Activated effector memory CD4-positive, alpha-beta T cell treated with anti-CD3 and anti-CD28 coated beads, Interleukin-2, amount 50 U/mL, for 16 hours (primary cell): ENCODE results near the gene LLGL1.
"Not testable (repeated sequence)": the region's sequence is repeated elsewhere in the genome, so short reads cannot be mapped to it uniquely, and the experiment has no call there.

ENCODE experiments used
- DNase-seq: peaks from one replicate; pipeline ENCODE4 v3.0.0-alpha.2; 2020

LLGL1 gene

DNA sequence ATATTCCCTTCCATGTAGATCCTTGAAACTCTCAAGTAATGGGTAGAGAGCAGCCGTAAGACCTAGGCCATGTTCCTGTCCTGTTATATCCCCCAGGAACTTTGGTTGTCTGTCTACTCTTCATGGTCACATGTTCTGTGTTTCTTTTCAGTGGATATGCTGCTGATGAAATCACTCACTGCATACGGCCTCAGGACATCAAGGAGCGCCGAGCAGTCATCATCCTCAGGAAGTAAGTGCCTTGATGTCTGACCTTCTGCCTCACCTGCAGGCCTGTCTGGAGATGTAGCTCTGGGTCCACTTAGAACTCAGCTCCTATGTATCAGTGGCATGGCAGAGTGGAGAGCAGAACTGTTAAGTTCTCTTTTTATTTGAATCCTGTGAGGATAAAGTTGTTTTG is 30.6 kb upstream of the LLGL1 start:
- DNase-seq: no peak

DNA sequence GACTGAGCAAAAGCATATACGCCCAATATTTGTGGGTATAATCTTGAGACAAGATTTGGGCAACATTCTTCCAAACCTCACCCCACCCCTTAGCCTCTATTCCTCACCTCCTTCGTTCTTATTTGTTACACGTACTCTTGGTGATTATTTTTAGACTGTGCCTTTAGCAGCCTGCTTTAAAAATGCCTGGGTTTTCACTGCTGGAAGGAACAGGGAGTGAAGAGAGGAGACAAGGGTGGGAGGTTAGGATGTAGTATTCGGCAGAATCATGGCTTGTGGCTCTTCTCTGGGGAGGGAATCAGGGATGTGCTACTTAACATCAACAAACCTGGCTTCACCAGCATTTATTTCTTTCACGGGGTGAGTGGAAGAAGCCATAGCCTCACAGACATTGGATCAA is 30.2 kb upstream of the LLGL1 start:
- no peak for DNase-seq

DNA sequence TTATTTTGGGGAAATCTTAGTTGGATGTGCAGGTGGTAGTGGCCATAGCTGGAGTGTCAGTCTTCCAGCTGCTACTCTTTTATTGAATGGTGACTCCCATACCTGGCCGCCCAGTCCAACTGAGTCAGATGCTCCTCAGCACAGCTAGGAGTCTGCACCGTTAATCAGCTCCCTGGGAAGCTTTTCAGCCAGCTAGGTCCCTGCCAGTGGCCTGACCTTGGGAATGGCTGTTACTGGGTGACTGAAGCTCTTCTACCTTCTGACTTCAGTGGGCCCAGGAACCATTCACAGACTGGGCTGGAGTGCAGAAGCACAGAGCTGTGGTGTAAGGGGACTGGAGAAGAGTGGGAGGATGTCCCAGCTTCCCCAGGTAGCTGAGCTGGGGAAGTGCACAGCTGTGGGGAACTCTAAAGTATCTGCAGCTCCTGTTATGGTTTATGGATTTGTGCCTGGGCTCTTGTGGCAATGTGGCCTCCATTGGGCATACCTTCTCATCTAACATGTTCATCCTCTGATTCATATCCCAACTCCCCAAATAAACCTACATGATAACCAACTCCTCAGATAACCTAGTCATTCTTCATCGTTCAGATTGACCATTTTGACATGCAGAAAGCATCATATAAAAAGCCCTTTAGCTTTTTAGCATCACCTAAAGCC is 27.8 kb upstream of the LLGL1 start:
- no peak for DNase-seq

DNA sequence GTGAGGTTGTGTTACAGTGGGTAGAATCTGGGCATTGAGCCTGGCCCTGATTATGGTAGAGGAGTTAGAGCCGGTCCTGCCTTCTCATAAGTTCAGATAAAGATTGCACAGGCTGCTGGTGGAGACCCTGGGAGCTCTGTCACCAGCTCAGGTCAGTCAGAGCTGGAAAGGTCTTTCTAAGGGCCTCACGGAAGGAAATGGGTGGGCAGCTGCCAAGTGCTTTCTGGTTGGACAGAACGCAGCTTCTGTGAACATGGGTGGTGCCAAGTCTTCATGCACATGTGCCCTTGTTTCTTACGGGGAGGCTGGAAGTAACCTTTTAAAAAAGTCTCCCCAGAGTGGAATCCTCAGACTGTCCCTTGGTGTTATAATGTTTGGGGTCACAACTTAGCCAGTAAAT is 26.9 kb upstream of the LLGL1 start:
- DNase-seq: no peak

DNA sequence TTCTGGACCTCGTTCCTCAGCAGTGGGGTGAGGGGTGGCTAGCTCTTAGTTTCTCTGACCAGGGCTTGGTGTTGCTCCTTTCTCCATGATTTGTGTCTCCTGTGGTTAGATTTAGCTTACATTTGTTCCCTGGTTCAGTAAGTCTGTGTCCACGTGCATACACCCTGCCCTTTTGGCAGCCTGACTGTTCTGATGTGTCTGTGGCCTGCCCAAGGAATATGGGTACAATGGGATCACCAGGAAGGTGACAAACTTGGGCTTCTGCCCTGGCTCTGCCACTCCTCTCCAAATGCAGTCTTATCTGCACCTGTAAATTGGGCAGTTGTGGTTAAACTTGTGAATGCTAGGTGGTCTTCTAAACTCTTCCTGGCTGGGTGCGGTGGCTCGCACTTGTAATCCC is 24.3 kb upstream of the LLGL1 start:
- no peak for DNase-seq

DNA sequence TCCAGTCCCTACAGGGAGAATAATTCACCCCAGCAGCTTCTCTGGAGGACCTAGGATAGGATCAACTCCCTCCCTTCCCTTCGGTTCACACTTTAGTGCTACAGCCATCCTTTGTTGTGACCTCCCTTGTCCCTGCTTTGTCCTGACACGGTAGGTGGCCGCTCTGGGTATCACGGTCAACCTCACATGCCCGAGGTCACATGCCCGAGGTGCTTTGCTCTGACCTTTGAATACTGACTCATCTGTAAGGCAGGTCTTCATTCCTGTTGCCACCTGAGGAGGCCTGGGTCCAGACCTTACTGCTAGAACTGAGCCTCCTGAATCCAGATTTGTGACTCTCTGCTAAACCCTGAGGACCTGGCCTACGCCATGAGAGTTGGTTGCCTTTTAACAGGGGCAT is 22.1 kb upstream of the LLGL1 start:
- DNase-seq: no peak

DNA sequence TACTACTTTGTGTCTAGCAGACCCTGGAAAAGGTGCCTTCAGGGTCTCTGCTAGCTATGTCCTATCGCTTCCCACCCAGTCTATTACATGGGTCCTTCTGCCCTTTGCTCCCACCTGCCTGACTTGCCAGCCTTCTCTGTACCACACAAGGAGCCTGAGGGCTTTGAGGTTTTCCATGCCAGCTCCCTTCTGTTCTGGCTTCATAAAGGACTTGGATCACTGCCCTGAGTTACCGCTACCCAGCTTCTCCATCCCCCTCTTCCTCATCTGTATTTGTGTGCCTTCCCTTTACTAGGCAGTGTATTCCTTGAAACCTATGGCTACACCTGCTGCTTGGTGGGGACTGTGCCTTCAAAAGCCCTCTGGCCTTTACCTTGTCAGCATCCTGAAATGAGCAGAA is 19.6 kb upstream of the LLGL1 start:
- no peak for DNase-seq

DNA sequence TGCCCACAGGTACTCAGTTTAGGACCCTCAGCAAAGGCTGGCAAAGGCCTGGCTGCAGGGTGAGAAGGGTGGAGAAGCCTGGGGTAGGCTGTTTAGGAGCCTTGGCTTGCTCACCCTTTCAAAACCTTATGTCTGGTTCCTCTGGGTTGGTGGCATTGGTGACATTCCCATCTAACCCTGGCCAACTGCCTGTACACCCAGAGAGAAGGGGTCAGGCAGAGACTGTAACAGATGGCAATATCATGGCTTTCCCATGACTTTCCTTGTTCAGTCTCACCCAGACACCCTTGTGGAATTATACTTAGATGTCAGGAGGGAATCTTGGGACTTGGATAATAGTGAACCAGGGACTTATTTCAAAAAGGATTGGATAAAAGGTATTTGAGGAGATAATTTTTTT is 18.5 kb upstream of the LLGL1 start:
- no peak for DNase-seq

DNA sequence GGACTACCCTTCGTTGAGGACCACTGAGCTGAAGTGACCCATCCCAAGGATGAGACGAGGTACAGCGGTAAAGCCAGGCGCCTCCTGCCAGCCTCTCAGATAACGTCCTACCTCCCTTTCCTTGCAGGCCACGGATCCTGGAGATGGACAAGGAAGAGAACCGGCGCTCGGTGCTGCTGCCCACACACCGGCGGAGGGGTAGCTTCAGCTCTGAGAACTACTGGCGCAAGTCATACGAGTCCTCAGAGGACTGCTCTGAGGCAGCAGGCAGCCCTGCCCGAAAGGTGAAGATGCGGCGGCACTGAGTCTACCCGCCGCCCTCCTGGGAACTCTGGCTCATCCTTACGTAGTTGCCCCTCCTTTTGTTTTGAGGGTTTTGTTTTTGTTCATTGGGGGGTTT is 17.3 kb upstream of the LLGL1 start:
- DNase-seq: no peak

DNA sequence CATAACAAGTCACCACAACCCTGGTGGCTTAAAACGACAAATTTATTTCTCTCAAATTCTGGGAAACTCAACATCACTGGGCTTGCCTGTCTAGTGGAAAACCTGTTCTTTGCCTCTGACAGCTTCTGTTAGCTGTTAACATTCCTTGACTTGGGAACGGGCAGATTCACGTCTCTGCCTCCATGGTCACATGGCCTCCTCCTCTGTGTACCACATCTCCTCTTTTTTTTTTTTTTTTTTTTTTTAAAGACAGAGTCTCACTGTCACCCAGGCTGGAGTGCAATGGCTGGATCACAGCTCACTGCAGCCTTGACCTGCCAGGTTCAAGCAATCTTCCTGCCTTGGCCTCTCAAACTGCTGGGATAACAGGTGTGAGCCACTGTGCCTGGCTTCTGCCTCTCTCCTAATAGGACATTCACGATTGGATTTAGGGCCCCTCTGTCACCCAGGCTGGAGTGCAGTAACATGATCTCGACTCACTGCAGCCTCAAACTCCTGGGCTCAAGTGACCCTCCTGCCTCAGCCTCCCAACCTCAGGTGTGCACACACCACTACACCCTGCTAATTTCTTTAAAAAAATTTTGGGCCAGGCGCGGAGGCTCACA is 11.7 kb upstream of the LLGL1 start:
- DNase-seq: no peak

DNA sequence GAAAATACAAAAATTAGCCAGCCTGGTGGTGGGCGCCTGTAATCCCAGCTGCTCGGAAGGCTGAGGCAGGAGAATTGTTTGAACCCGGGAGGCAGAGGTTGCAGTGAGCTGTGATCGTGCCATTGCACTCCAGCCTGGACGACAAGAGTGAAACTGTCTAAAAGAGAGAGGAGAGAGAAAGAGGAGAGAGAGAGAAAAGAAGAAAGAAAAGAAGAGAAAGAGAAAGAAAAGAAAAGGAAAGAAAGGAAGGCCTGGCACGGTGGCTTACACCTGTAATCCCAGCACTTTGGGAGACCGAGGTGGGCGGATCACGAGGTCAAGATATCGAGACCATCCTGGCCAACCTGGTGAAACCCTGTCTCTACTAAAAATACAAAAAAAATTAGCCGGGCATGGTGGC is 8.5 kb upstream of the LLGL1 start:
- DNase-seq: not testable (repeated sequence)

DNA sequence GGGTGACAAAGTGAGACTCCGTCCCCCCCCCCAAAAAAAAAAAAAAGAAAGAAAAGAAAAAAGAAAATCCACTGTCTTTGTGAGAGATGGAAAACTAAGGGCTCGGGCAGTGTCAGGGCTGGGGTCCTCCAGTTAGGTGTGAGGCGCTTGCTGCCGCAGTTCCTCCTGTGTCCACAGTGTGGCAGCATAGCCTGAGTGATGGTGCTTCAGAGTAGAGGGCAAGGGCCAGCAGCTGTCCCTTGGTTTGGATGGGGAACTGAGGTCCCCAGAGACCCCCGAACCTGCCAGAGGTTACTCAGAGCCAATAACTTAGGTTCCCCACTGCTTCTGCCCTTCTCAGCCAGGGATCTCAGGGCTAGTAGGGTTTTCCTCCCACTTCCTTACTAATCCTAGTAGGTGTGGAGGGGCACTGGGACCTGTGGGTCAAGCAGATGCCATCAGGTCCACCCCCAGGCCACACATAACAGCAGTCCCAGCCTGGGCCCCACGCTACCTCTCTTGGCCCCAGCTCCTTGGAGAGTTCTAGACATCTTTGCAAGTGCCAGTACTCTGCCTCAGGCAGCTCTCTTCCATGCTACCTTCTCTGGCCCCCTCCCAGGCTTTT is 7.9 kb upstream of the LLGL1 start:
- peak; percentile 91 for DNase-seq

DNA sequence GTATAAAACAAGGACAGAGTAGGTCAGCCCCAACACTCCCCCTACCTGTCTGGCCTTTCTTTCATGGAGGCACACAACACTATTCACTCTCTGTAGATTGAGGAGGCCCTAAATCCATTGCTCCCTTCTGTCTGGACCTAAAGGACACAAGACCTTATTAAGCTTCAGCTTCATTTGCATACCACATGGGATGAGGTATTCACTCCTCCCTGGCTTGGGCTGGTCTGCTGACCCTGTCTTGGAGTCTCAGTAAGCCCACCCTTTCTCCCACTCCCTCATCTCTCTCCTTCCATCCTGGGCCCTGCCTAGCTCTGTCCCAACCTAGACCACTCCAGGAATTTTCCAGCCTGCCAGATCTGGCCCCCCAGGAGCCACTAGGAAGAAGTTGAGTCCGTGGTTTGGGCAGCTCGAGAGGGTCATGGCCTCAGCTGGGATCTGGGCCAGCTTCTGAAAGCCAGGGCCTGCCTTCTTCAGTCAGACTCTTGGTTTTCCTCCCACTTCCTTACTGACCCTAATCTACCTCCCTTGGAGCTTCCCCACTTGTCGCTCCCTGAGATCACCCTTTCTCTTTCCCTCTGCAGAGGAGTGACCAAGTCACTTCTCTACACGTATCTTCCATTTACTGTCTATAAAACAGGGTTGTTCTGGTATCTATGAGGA is 6.5 kb upstream of the LLGL1 start:
- no peak for DNase-seq

DNA sequence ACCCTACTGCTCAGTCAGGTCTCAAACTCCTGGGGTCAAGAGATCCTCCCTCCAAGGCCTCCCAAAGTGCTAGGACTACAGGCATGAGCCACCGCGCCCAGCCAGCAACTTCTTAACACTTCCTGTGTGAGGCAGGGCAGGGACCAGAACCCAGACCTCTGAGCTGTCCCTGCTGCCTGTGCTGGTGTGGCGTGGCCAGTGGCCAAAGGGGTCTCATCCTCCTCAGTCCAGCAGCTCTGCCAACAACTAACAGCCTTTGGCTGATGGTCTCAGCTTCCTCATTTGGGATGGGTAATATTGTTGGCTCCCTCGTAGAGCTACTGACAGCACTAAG is 1.4 kb upstream of the LLGL1 start:
- DNase-seq: no peak

DNA sequence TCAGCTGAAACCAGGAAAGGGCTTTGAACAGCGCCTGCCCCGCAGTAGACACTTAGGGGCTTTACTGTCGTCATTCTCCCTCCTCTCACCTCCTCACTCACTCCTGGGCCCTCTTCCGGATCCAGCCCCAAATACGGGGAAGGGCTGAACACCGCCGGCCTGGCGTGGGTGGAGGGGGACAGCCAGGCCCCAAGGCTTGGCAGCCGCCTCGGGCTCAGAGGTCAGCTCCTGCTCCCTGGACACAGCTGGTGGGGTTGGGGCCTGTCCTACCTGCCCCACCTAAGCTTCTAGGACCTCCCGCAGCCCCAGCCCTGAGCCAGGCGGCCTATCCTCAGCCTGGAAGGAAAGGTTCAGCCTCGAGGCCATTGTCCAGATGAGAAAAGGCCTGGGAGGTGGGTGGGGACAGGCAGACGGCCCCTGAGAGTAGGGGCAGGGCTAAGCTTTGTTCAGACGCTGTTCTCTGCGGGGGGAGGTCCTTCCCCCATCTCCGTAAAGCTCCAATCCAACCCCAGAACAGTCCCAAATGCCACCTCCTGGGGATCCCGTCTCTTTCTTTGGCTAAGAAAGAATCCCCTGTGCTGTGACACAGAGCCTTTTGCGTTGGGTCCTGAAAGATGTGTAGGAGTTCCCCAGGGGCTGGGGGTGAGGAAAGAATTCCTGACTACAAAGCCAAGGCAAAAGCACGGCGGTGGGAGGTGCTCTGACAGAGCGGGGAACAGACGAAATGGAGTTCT is 881 bp upstream of the LLGL1 start:
- DNase-seq: no peak

DNA sequence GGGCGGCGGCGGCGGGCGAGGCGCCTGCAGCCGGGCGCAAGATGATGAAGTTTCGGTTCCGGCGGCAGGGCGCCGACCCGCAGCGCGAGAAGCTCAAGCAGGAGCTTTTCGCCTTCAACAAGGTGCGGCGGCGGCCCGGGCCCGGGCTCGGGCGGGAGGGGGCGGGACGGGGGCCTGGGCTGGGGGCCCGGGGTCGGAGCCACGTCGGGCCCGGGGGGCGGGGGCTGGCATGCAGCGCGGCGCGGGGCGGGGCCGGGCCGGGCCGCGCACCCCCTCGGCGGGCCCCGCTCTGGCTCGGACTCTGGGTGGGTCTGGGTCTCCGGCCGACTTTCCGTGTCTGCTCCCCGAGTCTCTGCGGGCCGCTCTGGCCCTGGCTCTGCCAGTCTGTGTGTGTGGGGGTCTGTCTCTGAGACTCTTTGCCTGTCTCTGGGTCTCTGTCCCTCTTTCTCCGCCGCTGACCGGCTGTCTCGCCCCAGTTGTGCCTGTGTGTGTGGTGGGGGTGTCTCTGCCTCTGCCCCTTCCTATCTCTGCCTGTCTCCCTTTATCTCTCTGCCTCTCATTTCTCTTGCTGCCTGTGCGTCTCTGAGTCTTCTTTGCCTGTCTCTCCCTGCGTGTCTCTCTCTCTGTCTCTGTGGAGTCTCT is 328 bp downstream of the LLGL1 start:
- no peak for DNase-seq

DNA sequence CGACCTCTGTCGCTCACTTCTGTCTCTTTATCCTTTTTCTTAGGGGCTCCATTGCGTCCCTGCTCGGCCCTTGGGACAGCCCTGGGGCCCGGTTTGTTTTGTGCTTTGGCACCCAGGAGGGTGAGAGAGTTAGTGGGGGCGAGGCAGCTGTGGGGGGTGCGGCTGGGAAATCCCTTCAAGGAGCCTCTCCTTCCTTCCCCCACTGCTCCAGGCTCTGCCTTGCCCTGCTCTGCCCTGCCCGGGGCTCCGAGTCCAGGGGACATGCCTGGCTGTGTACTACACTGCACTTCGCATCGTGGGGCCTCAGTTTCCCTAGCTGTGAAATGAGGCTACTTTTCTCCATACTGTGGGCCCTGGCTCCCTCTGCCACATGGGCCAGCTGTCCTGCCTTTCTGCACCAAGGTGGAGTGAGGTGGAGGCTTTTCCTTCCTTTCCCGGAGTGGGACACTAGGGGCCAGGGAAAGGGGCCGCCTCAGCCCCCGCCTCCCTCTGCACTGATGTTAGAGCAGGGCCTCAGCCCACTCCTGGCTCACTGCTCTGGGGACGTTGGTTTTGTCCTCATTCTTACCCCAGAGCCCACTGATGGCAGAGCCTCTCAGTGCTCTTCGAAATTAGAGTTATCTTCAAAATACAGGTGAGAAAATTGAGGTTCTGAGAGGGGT is 980 bp downstream of the LLGL1 start:
- DNase-seq: no peak

DNA sequence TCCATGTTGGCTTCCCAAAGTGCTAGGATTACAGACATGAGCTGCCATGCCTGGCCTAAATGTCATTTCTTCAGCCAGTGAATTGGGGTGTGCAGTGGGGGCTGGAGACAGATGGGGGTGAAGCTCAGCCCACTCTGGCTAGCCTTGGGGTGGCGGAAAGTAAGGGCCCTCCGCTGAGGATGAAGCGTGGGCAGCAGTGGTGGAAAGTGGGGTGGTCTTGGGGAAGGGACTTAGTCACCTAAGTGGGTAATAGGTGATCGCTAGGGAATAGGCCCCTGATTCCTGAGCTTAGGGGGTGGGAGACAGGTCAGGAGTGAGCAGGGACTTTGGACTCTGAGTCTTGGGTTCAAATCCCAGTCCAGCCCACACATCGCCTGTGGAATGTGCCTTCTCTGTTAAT is 2.2 kb downstream of the LLGL1 start:
- DNase-seq: no peak

DNA sequence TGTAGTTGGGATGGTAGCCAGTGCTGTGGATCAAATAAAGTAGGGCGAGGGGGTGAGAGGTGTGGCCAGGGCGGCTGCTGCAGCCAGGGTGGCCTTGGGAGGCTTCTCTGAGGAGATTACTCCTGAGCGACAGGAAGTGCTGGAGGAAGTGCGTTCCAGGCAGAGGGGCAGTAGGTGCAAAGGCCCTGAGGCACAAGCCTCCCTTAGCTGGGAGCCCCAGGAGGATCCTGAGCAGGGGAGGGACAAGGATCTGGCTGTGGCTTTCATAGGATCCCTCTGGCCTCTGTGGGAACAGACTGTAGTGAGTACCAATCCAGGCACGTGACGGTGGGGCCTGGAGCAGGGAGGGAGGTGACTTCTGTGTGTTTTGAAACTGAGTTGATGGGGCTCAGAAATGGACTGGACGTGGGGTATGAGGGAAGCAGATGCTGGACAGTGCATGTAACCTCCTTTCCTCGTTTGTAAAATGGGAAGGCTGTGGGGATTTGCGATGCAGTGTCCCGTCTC is 2.8 kb downstream of the LLGL1 start:
- no peak for DNase-seq

DNA sequence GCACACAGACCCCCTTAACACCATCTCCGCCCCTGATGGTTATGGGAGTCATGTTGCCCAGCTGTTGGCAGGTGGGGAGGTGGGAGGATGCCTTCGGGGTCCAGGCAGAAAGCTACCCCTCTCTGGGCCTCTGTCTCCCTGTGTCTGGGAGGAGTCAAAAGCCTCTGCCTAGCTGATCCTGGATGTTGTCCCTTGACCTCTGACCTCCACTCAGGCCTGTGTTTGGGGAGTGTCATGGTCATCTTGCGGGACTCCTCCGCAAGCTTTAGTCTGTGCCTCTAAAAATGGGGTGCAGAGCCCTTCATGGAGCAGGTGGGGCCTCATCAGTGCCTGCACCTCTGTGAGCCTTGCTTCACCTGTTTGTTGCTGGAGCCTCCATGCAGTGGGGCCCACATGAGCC is 3.8 kb downstream of the LLGL1 start:
- no peak for DNase-seq

DNA sequence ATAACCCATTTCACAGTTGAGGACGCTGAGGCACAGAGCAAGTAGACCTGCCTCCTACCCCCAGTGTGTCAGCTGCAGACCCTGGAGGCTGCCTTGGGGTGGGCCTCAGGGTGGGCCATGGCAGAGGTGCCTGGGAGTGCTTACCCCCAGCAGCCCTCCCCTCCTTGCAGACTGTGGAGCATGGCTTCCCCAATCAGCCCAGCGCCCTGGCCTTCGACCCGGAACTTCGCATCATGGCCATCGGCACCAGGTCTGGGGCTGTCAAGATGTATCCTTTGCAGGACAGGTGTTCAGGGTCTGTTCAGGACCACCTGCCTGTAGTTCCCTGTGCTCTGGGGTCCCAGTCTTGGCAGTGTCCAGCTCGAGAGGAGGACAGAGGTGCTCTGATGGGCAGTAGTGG is 4.3 kb downstream of the LLGL1 start:
- DNase-seq: no peak
